Mesenteric fat pad (tissue), 1 donor: ENCODE measurements around the gene CRB1. TPM values are rescaled to one million over a fixed set of nuclear protein-coding genes. Genes with fewer than 3 reads are reported as not detected.

Source experiments
- DNase-seq: peaks from one replicate; pipeline ENCODE4 v3.0.0-alpha.2; 2020; ENCODE audit warnings: low spot score
- total RNA-seq: library from RNA; stranded (reverse); fragmentation: NEBNext Ultra II Directional; extraction: Animal tissue kit (Norgen Biotek cat#: 25700); gene quantifications from one replicate; pipeline ENCODE4 v1.2.1, GENCODE V29; 2021
- donor health status: DM: yes; HTN: yes; CAD: no.

CRB1 gene
- total RNA-seq, 1 donor from 2014 or later = 0.48 TPM

DNA sequence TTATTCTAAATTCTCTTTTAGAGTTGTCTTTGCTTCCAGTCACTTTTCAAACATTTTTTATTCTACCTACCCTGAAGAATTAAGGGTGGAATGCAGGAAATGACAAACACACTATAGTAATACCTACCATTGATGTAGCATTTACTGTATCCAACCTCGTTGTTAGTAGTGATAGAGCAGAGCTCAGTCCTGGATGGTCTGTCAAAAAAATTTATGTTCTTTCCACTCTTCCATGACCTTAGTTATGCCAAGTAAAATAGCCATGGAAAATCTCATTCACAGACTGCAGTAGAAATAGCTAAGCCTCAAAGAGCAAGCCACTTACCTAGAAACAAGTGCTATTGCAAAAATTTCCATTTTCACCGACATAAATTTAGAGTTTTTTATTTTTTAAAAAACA, 74.6 kb downstream of the CRB1 start:
- DNase-seq = no peak

DNA sequence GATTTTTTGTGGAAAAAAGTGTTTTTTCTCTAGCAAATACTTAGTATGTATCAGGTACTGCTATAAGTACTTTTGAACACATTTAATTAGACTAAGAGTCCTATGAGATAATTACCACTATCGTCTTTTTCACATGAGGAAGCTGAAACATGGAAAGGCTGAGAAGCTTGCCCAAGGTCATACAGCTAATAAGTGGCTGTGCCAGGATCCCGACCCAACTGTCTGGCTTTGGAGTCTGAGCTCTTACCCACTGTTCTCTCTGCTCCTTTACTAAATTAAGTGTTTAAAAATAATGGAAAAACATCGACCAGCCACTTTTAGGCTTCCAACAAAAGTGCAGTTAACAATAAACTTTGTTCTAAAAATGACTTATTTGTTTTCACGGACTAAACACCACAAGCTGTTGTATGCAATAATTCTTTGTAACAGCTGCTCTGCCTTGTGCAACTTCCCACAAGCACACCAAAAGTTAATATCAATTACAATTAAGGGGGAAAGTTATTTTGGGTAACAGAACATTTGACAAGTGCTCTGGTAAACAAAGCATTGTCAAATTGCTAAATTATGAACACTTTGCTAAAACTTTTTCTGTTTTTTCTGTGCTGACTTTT, 75.7 kb downstream of the CRB1 start:
- no peak for DNase-seq

DNA sequence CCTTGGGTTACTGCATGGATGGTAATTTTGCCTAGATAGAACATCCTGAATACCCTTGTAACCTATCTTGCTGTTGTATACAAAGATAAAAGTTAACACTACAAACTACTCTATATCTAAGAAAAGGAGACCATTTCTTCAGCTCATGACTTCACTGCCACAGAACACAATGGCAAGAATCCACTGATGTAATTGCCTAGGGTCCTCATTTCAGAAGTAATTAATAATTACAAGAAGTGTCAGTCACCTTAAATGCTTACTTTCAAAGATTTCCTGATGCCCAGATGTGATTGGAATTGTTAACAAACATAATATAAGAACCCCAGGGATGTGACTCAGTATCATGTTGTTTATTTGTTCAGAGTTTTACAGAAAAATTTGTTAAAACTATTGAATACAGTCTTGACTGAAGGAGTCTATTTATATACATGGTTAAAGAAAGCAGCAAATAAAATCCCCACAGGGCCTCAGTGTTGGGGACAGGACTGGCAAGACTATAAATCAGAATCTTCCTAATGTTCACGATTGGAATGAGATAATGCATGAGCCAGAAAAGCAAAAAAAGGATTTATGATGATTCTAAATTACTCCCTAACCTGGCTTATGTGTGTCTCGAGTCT, 83.9 kb downstream of the CRB1 start:
- no peak for DNase-seq

DNA sequence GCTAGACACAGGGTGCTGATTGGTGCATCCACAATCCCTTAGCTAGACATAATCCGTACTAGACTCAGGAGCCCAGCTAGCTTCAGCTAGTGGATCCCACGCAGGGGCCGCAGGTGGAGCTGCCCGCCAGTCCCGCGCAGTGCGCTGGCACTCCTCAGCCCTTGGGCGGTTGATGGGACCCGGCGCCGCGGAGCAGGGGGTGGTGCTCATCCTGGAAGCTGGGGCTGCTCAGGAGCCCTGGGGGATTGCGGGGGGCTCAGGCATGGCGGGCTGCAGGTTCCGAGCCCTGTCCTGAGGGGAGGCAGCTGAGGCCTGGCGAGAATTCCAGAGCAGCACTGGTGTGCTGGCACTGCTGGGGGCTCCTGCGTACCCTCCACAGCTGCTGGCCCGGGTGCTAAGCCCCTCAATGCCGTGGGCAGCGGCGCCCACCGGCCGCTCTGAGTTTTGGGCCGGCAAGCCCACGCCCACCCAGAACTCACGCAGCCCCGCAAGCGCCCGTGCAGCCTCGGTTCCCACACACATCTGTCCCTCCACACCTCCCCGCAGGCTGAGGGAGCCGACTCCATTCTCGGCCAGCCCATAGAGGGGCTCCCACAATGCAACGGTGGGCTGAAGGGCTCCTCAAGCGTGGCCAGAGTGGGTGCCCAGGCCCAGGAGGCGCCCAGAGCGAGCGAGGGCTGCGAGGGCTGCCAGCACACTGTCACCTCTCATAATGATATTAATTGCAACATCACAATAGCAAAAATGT, 87.4 kb downstream of the CRB1 start:
- DNase-seq = no peak

DNA sequence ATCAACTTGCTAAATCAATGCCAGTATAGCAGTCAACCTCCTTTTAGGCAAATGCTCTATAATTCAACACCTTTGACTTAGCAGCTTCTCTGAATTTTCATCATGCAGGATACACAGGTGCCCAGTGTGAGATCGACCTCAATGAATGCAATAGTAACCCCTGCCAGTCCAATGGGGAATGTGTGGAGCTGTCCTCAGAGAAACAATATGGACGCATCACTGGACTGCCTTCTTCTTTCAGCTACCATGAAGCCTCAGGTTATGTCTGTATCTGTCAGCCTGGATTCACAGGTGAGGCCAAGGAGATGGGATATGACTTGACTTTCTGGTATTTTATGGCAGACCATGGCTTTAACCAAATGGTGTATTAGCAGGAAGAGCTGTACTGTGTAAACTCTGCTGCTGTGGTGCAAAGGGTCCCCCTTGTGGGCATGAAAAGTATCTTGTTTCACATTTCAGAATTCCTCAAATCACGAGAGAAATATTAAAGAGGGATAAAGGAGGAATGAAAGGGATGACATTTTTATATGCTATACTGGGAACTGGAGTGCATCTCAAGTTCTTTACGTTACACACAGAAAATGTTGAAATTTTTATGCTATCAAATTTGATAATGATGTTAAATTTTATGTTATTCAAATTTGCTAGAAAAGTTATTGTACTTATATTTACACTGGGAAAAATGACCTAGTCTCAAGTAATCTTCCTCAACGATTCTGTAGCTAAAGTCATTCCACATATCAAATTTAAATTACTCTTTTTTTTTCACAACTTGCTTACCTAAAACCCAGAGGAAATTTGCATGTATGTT, 88.9 kb downstream of the CRB1 start:
- DNase-seq = no peak

DNA sequence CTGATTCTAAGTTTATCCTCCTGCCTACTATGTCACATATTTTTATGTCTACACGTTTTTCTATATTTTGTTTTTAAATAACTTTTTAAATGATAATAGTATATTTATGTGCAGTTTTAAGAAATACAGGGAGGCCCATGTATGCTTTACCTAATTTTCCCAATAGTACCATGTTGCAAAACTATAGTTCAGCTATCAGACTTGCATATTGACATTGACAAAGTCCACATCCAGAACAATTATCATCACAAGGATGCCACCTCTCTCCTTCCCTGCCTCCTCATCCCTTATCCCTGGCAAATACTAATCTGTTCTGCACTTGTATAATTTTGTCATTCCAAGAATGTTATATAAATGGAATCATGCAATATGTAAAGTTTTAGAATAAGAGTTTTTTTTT, 90.9 kb downstream of the CRB1 start:
- no peak for DNase-seq

DNA sequence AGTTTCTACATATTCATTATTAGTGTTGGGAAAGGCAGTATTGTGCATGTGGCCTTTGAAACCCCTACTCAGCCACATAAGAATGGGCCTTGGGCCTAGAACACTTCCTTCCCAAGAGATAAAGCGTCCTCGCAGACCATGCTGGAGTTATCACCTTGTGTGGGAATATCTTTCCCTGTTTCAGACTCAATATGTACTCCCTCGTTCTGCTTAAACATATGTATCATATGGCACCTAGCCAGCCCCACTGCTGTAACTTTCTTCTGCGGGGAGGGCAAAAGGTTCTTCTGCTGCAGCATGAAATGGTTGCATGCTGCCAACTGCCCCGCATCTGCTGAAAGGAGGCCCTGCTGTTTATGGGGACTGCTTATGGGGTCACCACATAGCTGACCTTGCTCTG, 92.0 kb downstream of the CRB1 start:
- DNase-seq = no peak

DNA sequence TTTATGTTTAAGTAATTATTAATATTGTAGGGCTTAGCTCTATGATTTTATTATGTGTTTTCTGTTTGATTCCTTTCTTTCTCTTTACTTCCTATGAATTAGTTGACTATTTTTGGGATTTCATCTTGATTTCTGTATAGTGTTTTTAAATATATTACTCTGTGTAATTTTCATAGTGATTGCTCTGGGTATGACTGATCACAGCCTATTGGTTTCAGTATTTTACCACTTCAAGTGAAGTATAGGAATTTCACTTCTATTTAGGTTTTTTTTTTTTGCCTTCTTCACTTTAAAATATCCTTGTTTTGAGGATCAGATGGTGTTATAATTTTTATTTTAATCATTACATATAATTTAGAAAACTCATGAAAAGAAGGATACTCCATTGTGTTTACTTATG, 94.8 kb downstream of the CRB1 start:
- no peak for DNase-seq

DNA sequence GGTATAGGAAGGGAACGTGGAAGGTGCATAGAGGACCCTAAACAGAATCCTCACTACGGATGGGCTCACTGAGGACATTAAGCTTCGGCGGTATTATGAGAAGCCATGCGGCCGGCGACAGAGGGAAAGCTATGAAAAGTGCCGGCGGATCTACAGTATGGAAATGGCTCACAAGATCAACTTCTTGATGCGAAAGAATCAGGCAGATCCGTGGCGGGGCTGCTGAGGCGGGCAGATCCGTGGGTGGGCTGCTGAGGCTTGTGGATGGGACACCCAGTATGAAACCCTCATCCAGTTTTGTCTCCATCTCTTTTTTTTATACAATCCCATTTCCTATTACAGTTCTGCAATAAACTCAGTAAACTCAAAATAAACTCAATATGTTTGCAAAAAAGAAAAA, 95.8 kb downstream of the CRB1 start:
- DNase-seq = no peak

DNA sequence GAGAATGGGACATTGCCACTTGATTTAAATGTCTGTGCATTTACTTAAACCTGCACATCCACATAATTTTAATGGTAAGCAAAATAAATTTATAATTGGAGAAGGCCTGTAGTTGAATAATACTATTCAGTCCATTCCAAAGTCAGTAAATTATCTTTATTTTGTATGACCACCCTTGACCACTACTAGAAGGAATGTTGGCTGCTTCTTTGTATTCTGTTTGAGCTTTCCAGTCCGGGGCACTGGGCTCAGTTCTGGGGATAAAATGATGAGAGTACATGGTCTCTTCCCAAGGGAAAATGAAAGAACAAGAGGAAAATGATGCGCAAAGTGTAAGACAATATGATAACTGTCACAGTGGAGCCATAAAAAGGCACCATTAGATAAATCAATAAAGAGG, 98.9 kb downstream of the CRB1 start:
- DNase-seq = no peak

DNA sequence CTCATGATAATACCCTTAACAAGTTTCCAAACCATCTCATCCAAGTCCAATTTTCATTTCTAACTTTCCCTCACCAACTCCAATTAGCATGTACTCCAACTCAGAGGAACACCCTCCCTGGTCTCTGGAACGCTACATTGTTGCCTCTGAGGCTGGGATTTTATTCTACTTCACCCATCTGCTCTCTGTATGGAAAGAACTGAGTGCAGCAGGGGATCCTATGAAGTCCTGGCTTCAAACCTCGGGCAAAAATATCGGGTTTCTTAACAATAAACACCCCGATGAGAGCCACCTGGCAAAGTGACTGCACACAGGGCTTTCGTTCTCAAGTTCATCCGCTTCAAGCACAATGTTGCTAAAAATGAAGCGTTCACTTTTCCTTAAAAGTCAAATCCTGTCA, 99.6 kb downstream of the CRB1 start:
- DNase-seq = no peak

DNA sequence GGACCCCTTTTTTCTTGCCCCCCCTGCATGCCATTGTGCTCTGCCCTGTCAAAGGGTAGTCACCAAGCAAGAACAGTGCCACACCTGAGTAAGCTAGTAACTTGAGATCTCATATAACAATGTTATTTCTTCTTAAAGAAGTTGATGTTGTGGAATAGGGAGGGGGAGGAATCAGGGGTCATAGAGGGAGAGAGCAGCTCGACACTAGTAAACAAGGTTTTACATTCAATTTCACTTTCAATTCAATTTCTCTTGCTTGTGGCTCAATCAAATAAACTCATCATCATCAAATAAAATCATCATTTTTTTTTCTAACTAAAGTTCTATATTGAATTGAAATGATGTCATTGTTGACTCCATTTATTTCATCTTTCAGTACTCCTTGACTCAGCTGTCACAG, 106.4 kb downstream of the CRB1 start:
- DNase-seq = no peak

DNA sequence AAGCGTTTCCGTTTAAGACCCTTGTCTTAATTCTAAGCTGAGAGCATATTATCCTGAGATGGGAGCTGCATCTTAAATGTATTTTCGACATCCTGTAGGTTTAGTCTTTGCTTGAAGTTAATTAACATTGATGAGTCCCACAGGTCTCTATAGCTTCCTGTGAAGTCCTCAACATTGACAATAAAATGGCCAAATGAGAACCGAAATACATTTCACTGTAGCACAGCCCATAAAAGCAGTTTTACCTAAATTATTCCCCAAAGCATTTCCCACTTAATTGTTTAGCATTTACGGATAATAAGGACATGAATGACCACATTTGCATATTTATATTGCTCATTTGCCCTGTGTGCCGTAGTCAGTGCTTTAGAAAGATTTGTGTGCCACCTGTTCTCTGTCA, 116.4 kb downstream of the CRB1 start:
- DNase-seq = no peak

DNA sequence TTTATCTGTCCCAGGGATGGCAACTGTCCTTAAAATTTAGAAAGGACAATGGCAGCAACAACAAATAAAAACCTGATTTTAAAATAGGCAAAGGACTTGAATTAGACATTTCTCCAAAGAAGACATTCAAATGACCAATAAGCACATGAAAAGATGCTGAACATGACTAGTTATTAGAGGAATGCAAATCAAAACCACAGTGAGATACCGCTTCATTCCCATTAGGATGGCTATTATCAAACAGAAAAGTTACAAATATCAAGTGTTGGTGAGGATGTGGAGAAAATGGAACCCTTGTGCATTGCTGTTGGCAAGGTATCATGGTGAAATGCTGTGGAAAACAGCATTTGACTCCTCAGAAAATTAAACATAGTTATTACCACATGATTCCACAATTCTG, 120.7 kb downstream of the CRB1 start:
- no peak for DNase-seq

DNA sequence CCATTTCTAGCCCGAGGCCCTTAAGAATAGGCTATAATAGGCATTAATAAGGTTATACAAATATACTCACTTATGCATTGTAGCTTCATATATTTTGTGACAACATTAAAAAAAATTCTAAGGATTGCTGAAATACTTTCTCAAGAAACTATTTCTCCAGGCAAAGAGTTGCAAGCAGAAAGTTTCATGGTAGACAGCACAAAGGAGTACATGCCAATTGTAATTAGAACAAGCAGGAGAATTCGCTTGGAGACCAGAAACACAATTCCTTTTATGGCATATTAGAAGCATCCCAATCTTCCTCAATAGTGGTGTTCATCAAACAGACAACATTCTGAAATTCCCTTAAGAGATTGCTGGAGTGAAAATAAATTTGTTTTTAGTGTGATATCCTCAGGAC, 122.8 kb downstream of the CRB1 start:
- no peak for DNase-seq

DNA sequence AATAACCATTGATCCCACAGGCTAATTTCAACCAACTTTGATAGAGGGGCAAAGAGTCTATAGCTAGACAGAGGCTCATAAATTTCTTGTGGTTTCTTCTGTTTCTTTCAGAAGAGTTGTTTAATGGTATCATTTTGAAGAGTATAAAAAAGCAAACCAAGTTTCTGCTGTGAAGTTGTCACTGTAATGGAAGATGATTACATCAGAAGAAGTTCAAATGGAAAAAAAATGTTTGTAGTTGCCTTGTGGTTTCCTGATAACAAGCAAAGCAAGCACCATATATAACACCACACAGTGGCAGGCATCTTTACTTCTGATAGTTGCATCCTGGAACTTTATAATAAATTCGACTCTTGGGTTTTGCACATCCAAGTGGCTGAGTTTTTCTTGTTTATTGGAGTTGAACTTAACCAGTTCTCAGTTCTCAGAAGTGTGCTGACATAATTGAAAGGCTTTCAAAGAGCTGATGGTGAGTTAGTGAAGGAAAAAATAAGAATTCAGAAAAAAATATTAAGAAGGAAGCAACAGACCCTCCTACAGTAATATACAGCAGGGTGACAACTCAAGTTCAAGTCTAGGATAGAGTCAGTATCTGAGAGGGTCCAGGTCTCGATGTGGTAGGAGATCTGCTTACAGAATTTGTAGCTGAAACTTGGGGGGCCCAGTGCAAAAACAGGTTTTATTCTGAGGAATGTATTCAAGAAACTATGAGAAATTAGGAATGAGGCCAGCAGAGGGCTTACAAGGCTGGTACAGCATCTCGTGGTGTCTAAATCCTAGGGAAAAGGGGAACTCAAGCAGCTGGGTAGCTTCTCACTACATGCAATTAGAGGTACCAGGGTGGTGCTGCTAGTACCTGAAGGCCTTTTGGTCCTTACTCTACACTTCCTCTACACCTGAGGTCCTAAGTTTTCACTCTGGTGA, 123.5 kb downstream of the CRB1 start:
- DNase-seq = no peak

DNA sequence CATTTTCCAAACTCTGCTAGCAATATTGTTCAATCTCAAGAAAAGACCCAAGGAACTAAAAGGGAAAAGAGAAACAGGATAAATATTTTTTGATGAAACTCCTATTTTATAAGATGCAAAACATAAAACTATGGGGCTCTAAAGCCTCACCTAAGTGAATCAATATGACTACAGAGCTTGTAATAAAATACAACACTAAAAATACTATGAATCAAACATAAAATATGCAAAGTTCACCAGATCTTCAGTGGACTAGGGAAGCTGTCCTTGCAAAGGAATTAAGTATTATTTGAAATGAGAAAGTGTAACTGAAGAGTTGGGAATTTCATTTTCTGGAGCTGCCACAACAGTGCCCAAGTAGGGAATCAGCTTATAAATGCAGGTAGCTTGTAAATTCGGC, 124.5 kb downstream of the CRB1 start:
- no peak for DNase-seq

DNA sequence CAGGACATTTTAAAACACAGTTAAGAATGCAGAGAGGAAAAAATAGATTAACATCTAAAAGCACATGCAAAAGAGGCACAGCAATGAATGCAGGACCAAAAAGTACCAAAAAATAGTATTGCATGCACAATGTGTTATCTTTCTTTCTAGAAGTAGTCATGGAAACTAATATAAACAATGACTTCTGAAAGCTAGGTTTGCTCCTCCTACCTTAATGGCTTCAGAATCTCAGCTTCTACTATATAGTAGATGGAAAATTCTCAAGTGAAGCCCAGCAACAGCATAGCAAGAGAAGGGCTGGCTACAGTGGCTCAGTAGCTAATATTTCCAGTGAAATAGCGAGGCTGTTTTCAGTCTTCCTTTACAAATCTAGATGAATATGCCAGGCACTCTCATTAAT, 125.1 kb downstream of the CRB1 start:
- DNase-seq = no peak

DNA sequence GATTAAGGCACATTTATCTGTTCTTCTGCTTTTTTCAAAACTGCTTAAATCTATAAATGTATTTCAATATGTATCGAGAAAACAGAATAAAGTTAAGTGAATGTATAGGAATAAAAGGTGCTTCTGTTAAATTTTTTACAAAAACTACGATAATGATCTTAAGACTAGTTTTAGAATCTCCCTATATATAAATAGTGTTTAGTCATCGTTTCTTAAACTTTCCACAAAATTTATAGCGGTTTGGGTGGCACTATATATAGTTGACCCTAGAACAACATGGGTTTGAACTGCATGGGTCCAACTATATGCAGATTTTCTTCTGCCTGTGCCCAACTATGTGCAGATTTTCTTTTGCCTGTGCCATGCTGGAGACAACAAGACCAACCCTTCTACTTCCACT, 125.7 kb downstream of the CRB1 start:
- DNase-seq = no peak

DNA sequence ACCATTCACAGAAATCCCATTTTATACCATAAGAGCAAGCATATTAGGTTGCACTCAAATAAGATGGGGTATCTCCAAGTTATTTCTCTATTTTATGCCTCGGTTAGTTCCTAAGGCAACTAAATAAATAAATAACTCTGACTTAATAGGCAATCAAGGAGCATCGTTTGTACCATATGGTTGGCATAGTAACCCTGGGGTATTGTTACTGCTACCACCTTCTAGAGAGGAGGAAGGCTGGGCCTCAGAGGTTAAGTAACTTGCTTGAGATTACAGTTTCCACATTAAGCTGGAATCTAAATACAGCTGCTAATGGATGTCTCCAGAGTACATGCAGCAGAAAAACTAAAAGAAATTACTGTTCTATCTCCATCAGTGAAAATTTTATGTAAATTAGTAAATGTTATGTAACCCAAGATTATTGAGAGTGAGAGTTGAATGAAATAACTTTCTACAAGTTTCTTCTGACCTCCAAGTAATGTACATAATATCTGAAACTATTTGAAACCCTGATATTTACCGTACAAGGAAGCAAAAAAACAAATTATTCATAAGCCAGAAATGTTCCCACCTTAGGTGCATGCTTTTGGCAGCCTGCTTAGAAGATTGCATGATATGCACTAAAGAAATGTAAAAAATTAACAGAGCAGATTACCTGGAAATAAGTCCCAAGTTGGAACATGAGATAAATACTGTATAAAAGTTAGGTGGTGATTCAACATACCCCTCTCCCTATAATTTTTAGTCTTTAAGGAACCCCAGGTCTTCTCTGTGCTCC, 127.0 kb downstream of the CRB1 start:
- DNase-seq = no peak
